Astrocyte (in vitro differentiated cells and primary cell): ENCODE data around the gene METTL23. TPM values are rescaled to one million over a fixed set of nuclear protein-coding genes. Genes with fewer than 3 reads are reported as not detected.
"Not testable (repeated sequence)": the region's sequence is repeated elsewhere in the genome, so short reads cannot be mapped to it uniquely, and the experiment has no call there.

Experiments
- DNase-seq: peaks from one replicate; pipeline ENCODE4 v3.0.0-alpha.2; 2010; ENCODE audit warnings: low read depth
- FAIRE-seq: peaks from 2 replicates; lab custom pipeline; 2011; peaks lifted over from hg19 to GRCh38; lab: Jason Lieb, UNC
- H2AFZ ChIP-seq: 2 replicates; pipeline ENCODE4 v1.6.0; 2012; ENCODE audit warnings: low read depth, low read length, inconsistent platforms
- H3K27ac ChIP-seq: 2 replicates; pipeline ENCODE4 v1.5.1; 2011; ENCODE audit warnings: low read depth, low read length, inconsistent platforms
- H3K27me3 ChIP-seq: 2 replicates; pipeline ENCODE4 v1.6.0; 2011; ENCODE audit warnings: low read length, inconsistent platforms; ENCODE audit not compliant: insufficient read depth
- H3K36me3 ChIP-seq: 2 replicates; pipeline ENCODE4 v1.5.1; 2011; ENCODE audit warnings: low read length, inconsistent platforms; ENCODE audit not compliant: insufficient read depth
- H3K4me1 ChIP-seq: 2 replicates; pipeline ENCODE4 v1.5.1; 2011; ENCODE audit warnings: low read length, inconsistent platforms; ENCODE audit not compliant: insufficient read depth
- H3K4me2 ChIP-seq: 2 replicates; pipeline ENCODE4 v1.6.0; 2012; ENCODE audit warnings: low read length, inconsistent platforms
- H3K4me3 ChIP-seq: 2 replicates; pipeline ENCODE4 v1.5.1; 2011; ENCODE audit warnings: low read depth, mild to moderate bottlenecking, low read length, inconsistent platforms; ENCODE audit not compliant: insufficient read depth
- H3K79me2 ChIP-seq: 2 replicates; pipeline ENCODE4 v1.6.0; 2012; ENCODE audit warnings: mild to moderate bottlenecking, low read length, inconsistent platforms; ENCODE audit not compliant: insufficient read depth
- H3K9ac ChIP-seq: 2 replicates; pipeline ENCODE4 v1.6.0; 2012; ENCODE audit warnings: mild to moderate bottlenecking, low read length, inconsistent platforms
- H3K9me3 ChIP-seq: 2 replicates; pipeline ENCODE4 v1.5.1; 2012; ENCODE audit warnings: low read depth, mild to moderate bottlenecking, low read length, inconsistent platforms; ENCODE audit not compliant: insufficient read depth
- H4K20me1 ChIP-seq: 2 replicates; pipeline ENCODE4 v1.6.0; 2012; ENCODE audit warnings: low read length, inconsistent platforms; ENCODE audit not compliant: insufficient read depth
- H3K27ac Mint-ChIP-seq: one replicate; pipeline ENCODE4 v1.8.0; 2021; ENCODE audit warnings: mild to moderate bottlenecking, mixed read lengths; ENCODE audit not compliant: unreplicated experiment
- H3K27me3 Mint-ChIP-seq: one replicate; pipeline ENCODE4 v1.8.0; 2021; ENCODE audit warnings: low read depth, mixed read lengths; ENCODE audit not compliant: unreplicated experiment
- H3K36me3 Mint-ChIP-seq: one replicate; pipeline ENCODE4 v1.8.0; 2021; ENCODE audit warnings: low read depth, mixed read lengths; ENCODE audit not compliant: unreplicated experiment
- H3K4me1 Mint-ChIP-seq: one replicate; pipeline ENCODE4 v1.8.0; 2021; ENCODE audit warnings: low read depth, mixed read lengths; ENCODE audit not compliant: unreplicated experiment
- H3K4me3 Mint-ChIP-seq: one replicate; pipeline ENCODE4 v1.8.0; 2021; ENCODE audit warnings: mild to moderate bottlenecking, moderate library complexity, mixed read lengths; ENCODE audit not compliant: unreplicated experiment
- H3K9me3 Mint-ChIP-seq: one replicate; pipeline ENCODE4 v1.8.0; 2021; ENCODE audit warnings: mild to moderate bottlenecking, mixed read lengths; ENCODE audit not compliant: unreplicated experiment
- CTCF ChIP-seq: IDR thresholded peaks from 2 replicates; pipeline ENCODE4 v1.5.1; 2011; ENCODE audit warnings: low read depth, mild to moderate bottlenecking, inconsistent platforms, low read length, moderate library complexity; ENCODE audit not compliant: insufficient read depth
- EZH2 ChIP-seq: IDR thresholded peaks from 2 replicates; pipeline ENCODE4 v1.6.1; 2012; ENCODE audit warnings: mild to moderate bottlenecking, low read length, inconsistent platforms; ENCODE audit not compliant: insufficient read depth
- total RNA-seq: library from RNA; stranded (reverse); gene quantifications from 2 replicates; pipeline ENCODE4 v1.2.1, GENCODE V29; 2021

Gene METTL23
- total RNA-seq, 1 donor from 2014 or later = 24.3 TPM

- H3K4me1 ChIP-seq = peaks cover 21% of the 10 kb centered on the region
- H3K4me1 Mint-ChIP-seq = peaks cover 11% of the 10 kb centered on the region
- peak overlapping the region; percentile 90 for H3K4me3 Mint-ChIP-seq
- no peak for TF ChIP-seq CTCF
- TF ChIP-seq EZH2 = no peak
- H3K4me3 ChIP-seq = peak overlapping the region; percentile 82
- peaks cover 31% of the 10 kb centered on the region for H3K36me3 ChIP-seq
- H3K36me3 Mint-ChIP-seq = peaks cover 10% of the 10 kb centered on the region
- no peaks in the 10 kb centered on the region for H3K9me3 Mint-ChIP-seq
- H3K27ac ChIP-seq = peak overlapping the region; percentile 94
- no peaks in the 10 kb centered on the region for H3K27me3 ChIP-seq
- DNase-seq = no peak
- H3K4me2 ChIP-seq = peak overlapping the region; percentile 98
- peaks cover 86% of the 10 kb centered on the region for H3K79me2 ChIP-seq
- no peaks in the 10 kb centered on the region for H3K9me3 ChIP-seq
- H3K27ac Mint-ChIP-seq = peak overlapping the region; percentile 82
- no peak overlapping the region for H2AFZ ChIP-seq
- H3K27me3 Mint-ChIP-seq = no peaks in the 10 kb centered on the region
- FAIRE-seq = no peak
- peaks cover 65% of the 10 kb centered on the region for H4K20me1 ChIP-seq
- peak overlapping the region; percentile 92 for H3K9ac ChIP-seq
These were observed 1.3 kb downstream of the METTL23 start for GRCh38 chr17:76727745-76728456.

GRCh38 chr17:76731800-76732733, 5.4 kb downstream of the METTL23 start:
- not testable (repeated sequence) for FAIRE-seq, H3K9me3 Mint-ChIP-seq, H2AFZ ChIP-seq, H3K27ac ChIP-seq, H3K4me3 Mint-ChIP-seq, DNase-seq, H3K9me3 ChIP-seq, H3K4me3 ChIP-seq, H3K27ac Mint-ChIP-seq, H3K27me3 ChIP-seq, H3K27me3 Mint-ChIP-seq, H3K9ac ChIP-seq
- H3K4me1 ChIP-seq = peaks cover 33% of the 10 kb centered on the region
- H3K36me3 Mint-ChIP-seq = peaks cover 18% of the 10 kb centered on the region
- H4K20me1 ChIP-seq = peaks cover 70% of the 10 kb centered on the region
- peak overlapping the region; percentile 89 for H3K4me2 ChIP-seq
- H3K36me3 ChIP-seq = peaks cover 45% of the 10 kb centered on the region
- peaks cover 89% of the 10 kb centered on the region for H3K79me2 ChIP-seq
- peaks cover 20% of the 10 kb centered on the region for H3K4me1 Mint-ChIP-seq

GRCh38 chr17:76732734-76733617, 6.3 kb downstream of the METTL23 start:
- Mint-ChIP-seq H3K4me3 (peak overlapping the region; percentile 99), H3K36me3 (peaks cover 18% of the 10 kb centered on the region), H3K9me3 (no peaks in the 10 kb centered on the region), H3K27me3 (no peaks in the 10 kb centered on the region), H3K4me1 (peaks cover 20% of the 10 kb centered on the region), H3K27ac (peak overlapping the region; percentile 3)
- no peak for FAIRE-seq
- TF ChIP-seq EZH2 (no peak), CTCF (no peak)
- H3K4me2 ChIP-seq = peak overlapping the region; percentile 89
- H3K9ac ChIP-seq = peak overlapping the region; percentile 98
- H3K27ac ChIP-seq = no peak overlapping the region
- H4K20me1 ChIP-seq = peaks cover 62% of the 10 kb centered on the region
- peaks cover 45% of the 10 kb centered on the region for H3K36me3 ChIP-seq
- peaks cover 28% of the 10 kb centered on the region for H3K4me1 ChIP-seq
- no peaks in the 10 kb centered on the region for H3K27me3 ChIP-seq
- peaks cover 81% of the 10 kb centered on the region for H3K79me2 ChIP-seq
- no peaks in the 10 kb centered on the region for H3K9me3 ChIP-seq
- DNase-seq = no peak
- no peak overlapping the region for H2AFZ ChIP-seq
- no peak overlapping the region for H3K4me3 ChIP-seq
